ENCODE measurements around the gene PRKAR1B. TPM values are rescaled to one million over a fixed set of nuclear protein-coding genes. Genes with fewer than 3 reads are reported as not detected.

The PRKAR1B gene
- total RNA-seq, 1 experiment from 2014 or later, result 51.7 TPM

- Histone ChIP-seq H3F3A (ENCODE audit: insufficient read depth, low read depth) (no peaks in the 10 kb centered on the region), H3K36me3 (ENCODE audit: low read depth) (no peaks in the 10 kb centered on the region), H3K9me3 (ENCODE audit: insufficient read depth, low read depth) (no peaks in the 10 kb centered on the region), H3K27me3 (ENCODE audit: insufficient read depth, low read depth) (no peaks in the 10 kb centered on the region), H3K4me1 (replicated peaks; ENCODE audit: insufficient read depth) (no peaks in the 10 kb centered on the region), H3K9me2 (ENCODE audit: insufficient read depth) (no peaks in the 10 kb centered on the region), H4K20me1 (ENCODE audit: insufficient read depth) (no peaks in the 10 kb centered on the region), H3K4me3 (no peak overlapping the region), H3K27ac (no peak overlapping the region), H3K79me2 (ENCODE audit: low read depth) (no peaks in the 10 kb centered on the region), H3K4me2 (no peak overlapping the region), H2AFZ (no peak overlapping the region)
- no TSS peak for BruUV-seq (replicated peaks)
- no peak for DNase-seq
- ChIA-PET POLR2A (ENCODE audit: unreplicated experiment) (no interaction called here), CTCF (no interaction called here)
- no peak for TF ChIP-seq CTCF (conservative IDR thresholded peaks at IDR 0.05)
- no peak for TF ChIP-seq EZH2 (IDR thresholded peaks at IDR 0.05; ENCODE audit: low read depth)
- intact Hi-C loops (cut with micrococcal nuclease; ENCODE audit: unreplicated experiment), result no loop called here
Observed at GRCh38 chr7:562789-563628, 164.1 kb downstream of the PRKAR1B start.

DNA sequence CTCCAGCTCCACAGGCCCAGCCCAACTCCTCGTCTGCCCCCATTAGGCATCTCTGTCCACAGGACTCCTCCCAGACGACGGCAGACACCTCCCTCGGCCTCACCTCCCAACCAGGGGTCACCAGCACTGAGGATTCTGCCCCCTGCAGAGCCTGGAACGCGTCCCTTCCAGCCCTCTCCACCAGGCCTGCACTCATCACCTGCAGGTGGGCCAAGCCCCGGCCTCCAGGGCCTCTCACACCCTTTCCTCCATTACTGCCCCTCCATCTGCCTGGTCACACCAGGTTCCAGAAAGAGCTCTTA is 164.8 kb downstream of the PRKAR1B start:
- Histone ChIP-seq H3K36me3 (ENCODE audit: low read depth) (no peaks in the 10 kb centered on the region), H3K9me3 (ENCODE audit: insufficient read depth, low read depth) (no peaks in the 10 kb centered on the region), H3K4me1 (replicated peaks; ENCODE audit: insufficient read depth) (no peaks in the 10 kb centered on the region), H3K4me2 (no peak overlapping the region), H3K4me3 (no peak overlapping the region), H3K9me2 (ENCODE audit: insufficient read depth) (no peaks in the 10 kb centered on the region), H3K79me2 (ENCODE audit: low read depth) (no peaks in the 10 kb centered on the region), H2AFZ (no peak overlapping the region), H3F3A (ENCODE audit: insufficient read depth, low read depth) (no peaks in the 10 kb centered on the region), H3K27me3 (ENCODE audit: insufficient read depth, low read depth) (no peaks in the 10 kb centered on the region), H4K20me1 (ENCODE audit: insufficient read depth) (no peaks in the 10 kb centered on the region), H3K27ac (no peak overlapping the region)
- TF ChIP-seq EZH2 (IDR thresholded peaks at IDR 0.05; ENCODE audit: low read depth), result no peak
- TF ChIP-seq CTCF (conservative IDR thresholded peaks at IDR 0.05), result no peak
- CTCF ChIA-PET, result no interaction called here
- POLR2A ChIA-PET (ENCODE audit: unreplicated experiment), result no interaction called here
- intact Hi-C loops (cut with micrococcal nuclease; ENCODE audit: unreplicated experiment), result no loop called here
- DNase-seq, result no peak
- BruUV-seq (replicated peaks), result no TSS peak

GRCh38 chr7:561631-562373 is 165.3 kb downstream of the PRKAR1B start:
- Histone ChIP-seq H3K27ac (no peak overlapping the region), H3K79me2 (ENCODE audit: low read depth) (no peaks in the 10 kb centered on the region), H3K4me1 (replicated peaks; ENCODE audit: insufficient read depth) (no peaks in the 10 kb centered on the region), H3K9me3 (ENCODE audit: insufficient read depth, low read depth) (no peaks in the 10 kb centered on the region), H3K27me3 (ENCODE audit: insufficient read depth, low read depth) (no peaks in the 10 kb centered on the region), H3F3A (ENCODE audit: insufficient read depth, low read depth) (no peaks in the 10 kb centered on the region), H3K9me2 (ENCODE audit: insufficient read depth) (no peaks in the 10 kb centered on the region), H3K4me2 (no peak overlapping the region), H2AFZ (no peak overlapping the region), H3K36me3 (ENCODE audit: low read depth) (no peaks in the 10 kb centered on the region), H3K4me3 (no peak overlapping the region), H4K20me1 (ENCODE audit: insufficient read depth) (no peaks in the 10 kb centered on the region)
- DNase-seq, result no peak
- intact Hi-C loops (cut with micrococcal nuclease; ENCODE audit: unreplicated experiment), result no loop called here
- no TSS peak for BruUV-seq (replicated peaks)
- CTCF ChIA-PET, result no interaction called here
- TF ChIP-seq CTCF (conservative IDR thresholded peaks at IDR 0.05) (no peak), EZH2 (IDR thresholded peaks at IDR 0.05; ENCODE audit: low read depth) (no peak)
- POLR2A ChIA-PET (ENCODE audit: unreplicated experiment), result no interaction called here

All from PC-9 (cell line).